GM19455 (cell line): Measurements from ENCODE around the gene SLC26A8.
"Not testable (repeated sequence)": the region's sequence is repeated elsewhere in the genome, so short reads cannot be mapped to it uniquely, and the experiment has no call there.

Experiments used
- ATAC-seq: cut with Tn5 transposase; IDR thresholded peaks from one replicate; pipeline ENCODE4 v1.9.1; 2021; ENCODE audit not compliant: unreplicated experiment

The SLC26A8 gene

GRCh38 chr6:36050947-36051710, 26.7 kb upstream of the SLC26A8 start:
- ATAC-seq: no peak

DNA sequence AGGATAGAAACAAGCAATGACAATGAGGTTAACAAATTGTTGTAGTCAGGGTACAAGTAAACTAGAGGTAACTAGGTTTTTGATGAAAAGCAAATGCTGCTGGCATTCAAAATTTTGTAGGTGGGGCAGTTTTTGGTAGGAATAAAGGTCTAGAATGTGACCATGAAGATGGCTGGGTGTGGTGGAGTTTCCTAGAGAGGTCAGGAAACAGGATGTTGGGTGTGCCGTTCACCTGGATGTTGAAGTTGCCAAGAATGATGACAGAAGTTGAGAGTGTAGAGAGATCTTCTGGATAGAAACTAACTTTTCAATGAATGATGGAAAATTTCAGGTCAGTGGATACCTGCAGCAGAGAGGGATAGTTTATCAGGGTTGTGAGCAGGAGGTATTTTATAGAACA, 25.9 kb upstream of the SLC26A8 start:
- no peak for ATAC-seq

DNA sequence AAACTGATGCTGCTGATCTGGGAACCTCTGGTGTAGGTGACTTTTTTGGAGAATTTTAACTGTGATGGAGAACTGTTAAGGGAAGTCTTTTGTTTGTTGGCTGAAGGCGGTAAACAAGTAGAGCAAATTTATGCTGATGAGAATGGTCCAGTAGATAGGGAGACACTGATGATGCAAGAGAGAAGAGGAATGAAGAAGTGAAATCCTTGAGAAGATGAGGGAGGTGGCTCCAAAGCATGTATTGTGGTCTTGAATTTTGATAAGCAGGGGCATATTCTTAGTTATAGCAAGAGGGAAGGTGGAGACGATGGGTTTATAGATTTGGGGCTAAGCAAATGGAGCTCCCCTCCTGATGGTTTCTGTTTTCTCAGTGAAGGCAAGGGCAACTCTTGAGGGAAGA, 25.1 kb upstream of the SLC26A8 start:
- ATAC-seq: no peak

- no peak for ATAC-seq
Measured at GRCh38 chr6:36042618-36043260, 18.3 kb upstream of the SLC26A8 start.

DNA sequence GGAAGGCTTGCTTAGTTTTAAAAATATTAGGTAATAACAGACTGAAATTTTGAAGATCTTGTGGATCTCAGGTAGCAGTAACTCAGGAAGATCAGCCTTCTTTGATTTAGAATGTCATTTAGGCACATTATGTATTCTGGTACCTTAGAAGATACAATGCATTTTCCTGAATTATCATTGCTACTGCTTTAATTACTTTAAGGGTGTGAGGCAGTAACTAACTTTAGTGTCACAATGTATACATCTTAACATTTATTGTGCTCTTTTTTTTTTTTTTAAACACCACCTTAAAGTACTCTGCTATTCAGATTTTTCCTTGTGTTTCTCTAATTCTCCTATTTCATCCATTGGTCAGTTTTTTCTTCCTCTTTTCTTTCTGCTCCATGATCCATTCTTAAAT, 16.5 kb upstream of the SLC26A8 start:
- no peak for ATAC-seq

GRCh38 chr6:36039112-36039511, 14.7 kb upstream of the SLC26A8 start:
- ATAC-seq: no peak

DNA sequence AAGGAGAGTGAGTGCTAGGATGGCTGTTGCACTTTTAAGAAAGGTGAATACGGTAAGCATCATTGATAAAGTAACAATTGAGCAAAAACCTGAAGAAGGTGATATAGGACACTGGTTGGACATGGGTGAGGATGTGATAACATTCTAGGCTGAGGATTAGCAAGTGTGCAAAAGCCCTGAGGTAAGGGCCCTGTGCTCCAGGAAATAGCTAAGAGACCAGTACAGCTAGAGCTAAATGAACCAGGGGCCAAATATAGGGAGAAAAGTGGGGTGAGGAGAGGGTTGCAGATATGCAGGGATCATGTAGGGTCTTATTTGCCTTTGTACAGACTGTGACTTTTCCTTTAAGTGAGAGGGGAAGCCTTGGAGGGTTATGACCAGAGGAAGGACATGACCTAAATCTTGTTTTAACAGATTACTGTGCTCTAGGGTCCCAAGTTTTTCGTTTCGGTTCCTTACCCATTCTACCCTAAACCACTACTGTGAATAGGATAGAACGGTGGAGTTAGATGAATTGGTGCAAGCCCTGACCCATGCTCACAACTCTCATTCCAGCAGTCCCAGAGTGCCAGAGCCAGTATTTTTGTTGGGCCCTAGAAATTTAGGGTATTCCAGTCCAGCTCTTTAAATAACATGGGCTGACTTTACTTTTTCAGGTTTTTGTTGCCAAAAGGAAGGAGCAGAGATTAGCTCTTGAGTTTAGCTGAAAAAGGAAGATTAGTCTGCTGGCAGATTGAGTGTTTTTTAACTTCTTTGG, 13.9 kb upstream of the SLC26A8 start:
- ATAC-seq: no peak

DNA sequence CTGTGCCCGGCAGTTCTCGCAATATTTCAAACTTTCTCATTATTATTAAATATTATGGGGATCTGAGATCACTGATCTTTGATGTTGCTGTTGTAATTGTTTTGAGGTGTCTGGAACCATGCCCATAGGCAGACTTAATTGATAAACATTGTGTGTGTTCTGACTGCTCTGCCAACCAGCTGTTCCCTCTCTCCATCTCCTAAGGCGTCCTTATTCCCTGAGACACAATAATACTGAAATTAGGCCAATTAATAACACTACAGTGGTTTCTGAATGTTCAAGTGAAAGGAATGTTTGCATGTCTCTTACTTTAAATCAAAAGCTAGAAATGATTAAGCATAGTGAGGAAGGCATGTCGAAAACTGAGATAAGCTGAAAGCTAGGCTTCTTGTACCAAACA, 10.8 kb upstream of the SLC26A8 start:
- ATAC-seq: no peak

GRCh38 chr6:36034441-36034840, 10.0 kb upstream of the SLC26A8 start:
- no peak for ATAC-seq

- no peak for ATAC-seq
Measured at GRCh38 chr6:36033935-36034334, 9.5 kb upstream of the SLC26A8 start.

GRCh38 chr6:36033144-36033543, 8.7 kb upstream of the SLC26A8 start:
- not testable (repeated sequence) for ATAC-seq

DNA sequence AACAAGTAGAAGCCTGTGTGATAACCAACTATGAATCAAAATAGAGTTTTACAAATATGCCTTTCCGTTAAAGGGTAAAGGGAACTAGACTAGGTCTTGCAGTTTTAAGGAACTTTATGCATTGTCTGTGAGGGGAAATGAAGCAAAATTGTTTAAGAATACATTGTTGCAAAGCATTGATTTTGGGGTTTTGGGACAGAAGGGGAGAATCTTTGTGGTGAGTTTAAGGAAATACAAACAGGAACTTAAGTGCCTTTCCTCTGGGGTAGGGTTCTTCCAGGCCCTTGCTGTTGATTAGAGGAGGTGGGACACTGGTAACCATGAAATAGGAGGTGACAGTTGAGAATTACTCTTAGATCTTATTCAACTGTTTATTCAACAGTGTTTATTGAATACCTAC, 7.8 kb upstream of the SLC26A8 start:
- no peak for ATAC-seq

DNA sequence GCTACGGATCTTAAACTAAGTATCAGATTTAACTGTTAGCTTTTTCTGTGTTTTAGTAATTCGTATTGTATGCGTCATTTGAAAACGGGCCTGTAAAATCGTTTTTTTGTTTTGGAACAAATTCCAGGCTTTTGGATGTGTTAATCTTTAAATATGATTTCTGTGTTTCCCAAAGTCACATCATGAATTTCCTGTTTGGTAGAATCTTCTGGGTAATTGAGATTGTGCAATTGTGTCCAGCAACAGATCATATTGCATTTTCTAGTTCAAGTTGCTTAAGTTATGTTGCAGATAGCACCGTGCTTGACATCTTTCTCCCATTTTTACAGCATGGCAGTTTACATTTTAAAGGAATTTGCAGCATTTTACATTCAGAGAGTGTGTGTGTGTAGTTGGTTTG, 5.0 kb upstream of the SLC26A8 start:
- no peak for ATAC-seq

DNA sequence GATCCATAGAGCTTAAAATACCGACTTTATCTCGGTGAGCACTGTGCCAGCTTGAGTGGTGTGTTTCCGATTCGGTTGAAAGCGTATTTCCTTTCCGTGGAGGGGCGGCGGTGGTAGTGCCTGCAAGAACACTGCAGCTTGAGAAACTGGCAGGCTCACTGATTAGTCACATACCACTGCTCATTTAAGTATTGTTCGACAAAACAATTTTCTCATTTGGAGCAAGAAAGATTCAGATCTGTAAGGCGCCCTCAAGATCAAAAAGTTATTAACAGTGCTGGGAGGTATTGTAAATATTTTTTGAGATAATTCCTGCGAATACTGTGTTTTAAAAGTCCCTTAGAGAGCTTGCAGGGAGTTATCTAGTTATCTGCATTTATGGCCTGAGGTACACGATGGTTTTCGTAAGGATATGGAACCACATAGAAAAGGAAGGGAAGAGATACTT, 4.5 kb upstream of the SLC26A8 start:
- ATAC-seq: no peak

GRCh38 chr6:36028088-36028876, 3.8 kb upstream of the SLC26A8 start:
- ATAC-seq: peak; percentile 23

GRCh38 chr6:36027501-36028087, 3.2 kb upstream of the SLC26A8 start, which contains the start of gene MAPK14:
Gene MAPK14, plus strand, starts transcription at chr6:36027808. Its CDS starts 350 bp downstream, at chr6:36028158.
- peak; percentile 79 for ATAC-seq

GRCh38 chr6:36025932-36026327, 1.5 kb upstream of the SLC26A8 start:
- no peak for ATAC-seq

- no peak for ATAC-seq
Measured at GRCh38 chr6:36025260-36025931, 955 bp upstream of the SLC26A8 start.

DNA sequence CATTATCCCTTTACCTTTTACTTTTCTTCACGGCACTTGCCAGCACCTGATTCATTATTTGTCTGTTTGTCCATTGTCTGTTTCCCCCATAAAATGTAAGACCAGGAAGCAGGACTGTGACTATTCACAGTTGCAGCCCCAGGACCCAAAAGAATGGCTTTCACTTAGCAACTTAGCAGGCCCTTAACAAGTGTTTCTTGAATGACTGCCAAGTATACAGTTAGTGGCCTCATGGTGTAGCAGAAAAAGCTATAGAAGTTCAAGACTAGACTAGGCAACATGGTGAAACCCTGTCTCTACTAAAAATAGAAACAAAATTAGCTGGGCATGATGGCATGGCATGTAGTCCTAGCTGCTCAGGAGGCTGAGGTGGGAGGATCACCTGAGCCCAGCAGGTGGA, 4.3 kb downstream of the SLC26A8 start:
- no peak for ATAC-seq

GRCh38 chr6:36019167-36019566, 5.3 kb downstream of the SLC26A8 start:
- no peak for ATAC-seq
